PC-9 (cell line): Measurements from ENCODE around the gene DDX52. TPM values are rescaled to one million over a fixed set of nuclear protein-coding genes. Genes with fewer than 3 reads are reported as not detected.

ENCODE experiments used
- BruUV-seq: library from RNA; stranded (reverse); fragments of 400-500 nt; replicated peaks from 2 replicates; lab custom pipeline; 2021; lab: Mats Ljungman, UMichigan
- CTCF ChIA-PET: fragments of 300-600 bp; sonication (Branson Sonifier 250); formaldehyde crosslinking; loops from one replicate; lab custom pipeline; 2022; ENCODE audit warnings: antibody characterized with exemption; lab: Charles Lee
- POLR2A ChIA-PET: fragments of 300-600 bp; sonication (Branson Sonifier 250); formaldehyde crosslinking; loops from one replicate; lab custom pipeline; 2022; ENCODE audit warnings: antibody characterized with exemption; ENCODE audit not compliant: unreplicated experiment; lab: Charles Lee
- DNase-seq, 2 experiments: peaks; one replicate each; pipeline versions ENCODE4 v3.0.0 to v3.0.0-alpha.2; 2015 to 2022; ENCODE audit warnings: mixed read lengths in 1 of 2
- H2AFZ ChIP-seq: fragments of 200-600 bp; sonication (generic); 2 replicates; pipeline ENCODE4 v1.8.1; 2017; ENCODE audit warnings: antibody characterized with exemption
- H3F3A ChIP-seq: fragments of 200-600 bp; sonication (generic); 2 replicates; pipeline ENCODE4 v1.8.1; 2017; ENCODE audit warnings: antibody characterized with exemption, mild to moderate bottlenecking, low read depth; ENCODE audit not compliant: insufficient read depth
- H3K27ac ChIP-seq: fragments of 200-600 bp; sonication (generic); 2 replicates; pipeline ENCODE4 v1.6.1; 2016; ENCODE audit warnings: mixed run types
- H3K27me3 ChIP-seq: fragments of 200-600 bp; sonication (generic); 2 replicates; pipeline ENCODE4 v1.6.1; 2016; ENCODE audit warnings: low read depth, mixed run types; ENCODE audit not compliant: insufficient read depth
- H3K36me3 ChIP-seq: fragments of 200-600 bp; sonication (generic); 2 replicates; pipeline ENCODE4 v1.6.1; 2016; ENCODE audit warnings: low read depth, mixed run types
- H3K4me1 ChIP-seq: fragments of 200-600 bp; sonication (generic); replicated peaks from 2 replicates; pipeline ENCODE4 v1.6.1; 2016; ENCODE audit warnings: mixed run types; ENCODE audit not compliant: insufficient read depth
- H3K4me2 ChIP-seq: fragments of 200-600 bp; sonication (generic); 2 replicates; pipeline ENCODE4 v1.6.1; 2017; ENCODE audit warnings: mixed run types
- H3K4me3 ChIP-seq: fragments of 200-600 bp; sonication (generic); 2 replicates; pipeline ENCODE4 v1.6.1; 2016; ENCODE audit warnings: mixed run types
- H3K79me2 ChIP-seq: fragments of 200-600 bp; sonication (generic); 2 replicates; pipeline ENCODE4 v1.6.1; 2017; ENCODE audit warnings: low read depth, mixed run types
- H3K9me2 ChIP-seq: fragments of 200-600 bp; sonication (generic); 2 replicates; pipeline ENCODE4 v1.8.1; 2017; ENCODE audit warnings: mild to moderate bottlenecking; ENCODE audit not compliant: insufficient read depth
- H3K9me3 ChIP-seq: fragments of 200-600 bp; sonication (generic); 2 replicates; pipeline ENCODE4 v1.8.1; 2016; ENCODE audit warnings: low read depth; ENCODE audit not compliant: insufficient read depth
- H4K20me1 ChIP-seq: fragments of 200-600 bp; sonication (generic); 2 replicates; pipeline ENCODE4 v1.8.1; 2017; ENCODE audit not compliant: insufficient read depth
- EZH2 ChIP-seq: fragments of 200-600 bp; sonication (generic); IDR thresholded peaks from 2 replicates; pipeline ENCODE4 v1.8.0; 2017; ENCODE audit warnings: antibody characterized with exemption, low read depth
- intact Hi-C: fragments of 100-400 bp; cut with micrococcal nuclease; formaldehyde crosslinking; loops from one replicate; pipeline ENCODE4 v1.10.0; 2022; ENCODE audit not compliant: unreplicated experiment
- total RNA-seq: library from RNA; stranded (reverse); gene quantifications from 2 replicates; pipeline ENCODE4 v1.2.3, GENCODE V29; 2021
- TF ChIP-seq, protein P1 (sequence below): fragments of 200-600 bp; sonication (generic); conservative IDR thresholded peaks from 2 replicates; pipeline ENCODE4 v1.6.1; 2017; ENCODE audit warnings: mixed run types, antibody characterized with exemption, mild to moderate bottlenecking, moderate library complexity

The DDX52 gene
- total RNA-seq, 1 experiment from 2014 or later: 31.8 TPM

DNA sequence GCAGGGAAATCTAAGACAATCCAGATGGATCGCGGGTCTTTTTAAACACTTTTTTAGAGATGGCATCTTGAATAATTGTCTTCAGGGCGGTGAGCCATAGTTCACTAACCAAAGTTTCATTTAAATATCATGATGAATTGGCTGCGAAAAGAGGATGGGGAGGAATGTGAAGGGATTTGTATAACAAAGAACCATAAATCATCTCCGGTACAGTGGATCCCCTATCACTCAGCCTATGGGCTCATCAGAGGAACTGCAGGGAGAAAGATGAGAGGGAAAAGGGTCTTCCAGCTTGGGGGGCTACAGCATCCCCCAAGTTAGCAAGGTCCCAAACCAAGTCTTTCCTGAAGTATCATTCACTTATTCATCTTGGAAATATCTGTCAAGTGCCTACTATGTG is 16.7 kb upstream of the DDX52 start:
- no peaks in the 10 kb centered on the region for H3F3A ChIP-seq
- H3K27ac ChIP-seq: no peak overlapping the region
- H3K4me1 ChIP-seq: no peaks in the 10 kb centered on the region
- DNase-seq: no peak
- no peaks in the 10 kb centered on the region for H3K9me2 ChIP-seq
- intact Hi-C loops: no loop called here
- POLR2A ChIA-PET: no interaction called here
- no peaks in the 10 kb centered on the region for H3K36me3 ChIP-seq
- H4K20me1 ChIP-seq: no peaks in the 10 kb centered on the region
- H3K4me3 ChIP-seq: no peak overlapping the region
- CTCF ChIA-PET: no interaction called here
- BruUV-seq: no TSS peak
- H3K9me3 ChIP-seq: no peaks in the 10 kb centered on the region
- H3K79me2 ChIP-seq: no peaks in the 10 kb centered on the region
- TF ChIP-seq EZH2: no peak
- TF ChIP-seq, protein P1, sequence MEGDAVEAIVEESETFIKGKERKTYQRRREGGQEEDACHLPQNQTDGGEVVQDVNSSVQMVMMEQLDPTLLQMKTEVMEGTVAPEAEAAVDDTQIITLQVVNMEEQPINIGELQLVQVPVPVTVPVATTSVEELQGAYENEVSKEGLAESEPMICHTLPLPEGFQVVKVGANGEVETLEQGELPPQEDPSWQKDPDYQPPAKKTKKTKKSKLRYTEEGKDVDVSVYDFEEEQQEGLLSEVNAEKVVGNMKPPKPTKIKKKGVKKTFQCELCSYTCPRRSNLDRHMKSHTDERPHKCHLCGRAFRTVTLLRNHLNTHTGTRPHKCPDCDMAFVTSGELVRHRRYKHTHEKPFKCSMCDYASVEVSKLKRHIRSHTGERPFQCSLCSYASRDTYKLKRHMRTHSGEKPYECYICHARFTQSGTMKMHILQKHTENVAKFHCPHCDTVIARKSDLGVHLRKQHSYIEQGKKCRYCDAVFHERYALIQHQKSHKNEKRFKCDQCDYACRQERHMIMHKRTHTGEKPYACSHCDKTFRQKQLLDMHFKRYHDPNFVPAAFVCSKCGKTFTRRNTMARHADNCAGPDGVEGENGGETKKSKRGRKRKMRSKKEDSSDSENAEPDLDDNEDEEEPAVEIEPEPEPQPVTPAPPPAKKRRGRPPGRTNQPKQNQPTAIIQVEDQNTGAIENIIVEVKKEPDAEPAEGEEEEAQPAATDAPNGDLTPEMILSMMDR: no peak
- H2AFZ ChIP-seq: no peak overlapping the region
- H3K27me3 ChIP-seq: no peaks in the 10 kb centered on the region
- H3K4me2 ChIP-seq: no peak overlapping the region

DNA sequence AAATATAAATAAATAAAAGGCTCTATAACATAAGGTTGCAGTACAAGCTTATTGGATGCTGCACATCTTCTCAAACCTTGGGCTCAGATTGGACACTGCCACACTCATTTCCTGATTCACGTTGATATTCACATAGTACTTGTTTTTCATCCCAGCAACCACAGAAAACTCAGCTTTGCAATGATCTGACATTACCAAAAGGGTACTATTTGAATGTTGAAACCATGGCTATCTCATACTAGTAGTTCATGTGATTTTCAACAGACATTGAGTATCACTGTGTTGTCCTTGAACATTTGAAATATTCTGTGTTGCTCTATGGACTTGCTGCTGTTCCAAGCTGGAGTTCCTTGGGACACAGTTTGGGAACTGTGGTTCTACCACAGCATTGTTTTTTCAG is 14.0 kb upstream of the DDX52 start:
- no TSS peak for BruUV-seq
- ChIA-PET CTCF (interaction anchor here (0.5 to 0.6 kb wide), 2 partner anchors 211 to 237 kb away, joined by 4 read pairs; no protein-coding TSS in a partner anchor), POLR2A (no interaction called here)
- Histone ChIP-seq H3K27ac (no peak overlapping the region), H4K20me1 (no peaks in the 10 kb centered on the region), H3K4me2 (no peak overlapping the region), H2AFZ (no peak overlapping the region), H3K27me3 (no peaks in the 10 kb centered on the region), H3K4me1 (no peaks in the 10 kb centered on the region), H3K36me3 (no peaks in the 10 kb centered on the region), H3K9me3 (no peaks in the 10 kb centered on the region), H3K4me3 (no peak overlapping the region), H3F3A (no peaks in the 10 kb centered on the region), H3K9me2 (no peaks in the 10 kb centered on the region), H3K79me2 (no peaks in the 10 kb centered on the region)
- no peak for DNase-seq
- intact Hi-C loops: no loop called here
- TF ChIP-seq EZH2: no peak
- TF ChIP-seq, protein P1: no peak

DNA sequence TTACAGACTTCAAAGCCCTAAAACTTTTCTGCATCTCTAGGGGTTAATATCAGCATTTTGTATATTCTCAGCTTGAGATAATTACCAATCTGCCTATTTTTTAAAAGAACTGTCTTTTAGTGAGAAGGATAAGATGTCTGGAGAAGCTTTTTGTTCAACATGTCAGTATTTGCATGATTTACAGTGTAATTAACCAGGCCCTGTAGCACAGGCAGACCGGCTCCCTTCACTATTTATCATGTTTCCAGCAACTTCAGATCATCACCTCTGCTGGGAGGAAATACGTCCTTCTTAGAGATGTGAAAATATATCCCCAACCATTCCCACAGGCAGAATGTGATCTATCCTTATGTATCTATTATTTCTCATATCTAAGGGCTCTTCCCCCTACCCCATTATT is 8.6 kb upstream of the DDX52 start:
- no peak for DNase-seq
- no peaks in the 10 kb centered on the region for H3K27me3 ChIP-seq
- H3F3A ChIP-seq: no peaks in the 10 kb centered on the region
- TF ChIP-seq, protein P1: no peak
- TF ChIP-seq EZH2: no peak
- intact Hi-C loops: no loop called here
- BruUV-seq: no TSS peak
- CTCF ChIA-PET: interaction anchor here (0.5 kb wide), 1 partner anchor 1009 kb away, joined by 5 read pairs; no protein-coding TSS in a partner anchor
- no peak overlapping the region for H2AFZ ChIP-seq
- no peaks in the 10 kb centered on the region for H3K9me2 ChIP-seq
- POLR2A ChIA-PET: no interaction called here
- H3K4me2 ChIP-seq: no peak overlapping the region
- H3K79me2 ChIP-seq: no peaks in the 10 kb centered on the region
- no peak overlapping the region for H3K4me3 ChIP-seq
- no peaks in the 10 kb centered on the region for H3K36me3 ChIP-seq
- H4K20me1 ChIP-seq: no peaks in the 10 kb centered on the region
- no peaks in the 10 kb centered on the region for H3K9me3 ChIP-seq
- H3K4me1 ChIP-seq: peaks cover 11% of the 10 kb centered on the region
- no peak overlapping the region for H3K27ac ChIP-seq
